ENCODE measurements around the gene PPP1R15A. TPM values are rescaled to one million over a fixed set of nuclear protein-coding genes. Genes with fewer than 3 reads are reported as not detected.
"Not testable (repeated sequence)": the region's sequence is repeated elsewhere in the genome, so short reads cannot be mapped to it uniquely, and the experiment has no call there.

Gene PPP1R15A
- polyA plus RNA-seq, 1 donor from 2014 or later: 73.6 TPM

DNA sequence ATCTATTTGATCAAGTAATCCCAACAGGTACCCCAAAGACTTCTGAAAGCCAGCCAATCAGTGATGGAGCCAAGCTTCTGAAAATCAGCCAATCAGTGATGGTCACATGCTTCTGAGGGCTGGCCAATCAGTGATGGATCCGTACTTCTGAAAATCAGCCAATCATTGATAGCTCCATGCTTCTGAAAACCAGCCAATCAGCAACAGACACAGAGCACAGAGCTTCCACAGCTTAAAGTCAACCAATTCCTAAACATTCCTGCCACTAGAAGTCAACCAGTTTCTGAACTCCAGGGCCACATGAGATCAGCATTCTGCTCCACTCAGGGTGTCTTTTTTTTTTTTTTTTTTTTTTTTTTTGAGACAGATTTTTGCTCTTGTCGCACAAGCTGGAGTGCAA lies 27.7 kb upstream of the PPP1R15A start:
- no peaks in the 10 kb centered on the region for H3K9me2 ChIP-seq (ENCODE audit: insufficient read depth, low read length)
- TF ChIP-seq, protein P1, sequence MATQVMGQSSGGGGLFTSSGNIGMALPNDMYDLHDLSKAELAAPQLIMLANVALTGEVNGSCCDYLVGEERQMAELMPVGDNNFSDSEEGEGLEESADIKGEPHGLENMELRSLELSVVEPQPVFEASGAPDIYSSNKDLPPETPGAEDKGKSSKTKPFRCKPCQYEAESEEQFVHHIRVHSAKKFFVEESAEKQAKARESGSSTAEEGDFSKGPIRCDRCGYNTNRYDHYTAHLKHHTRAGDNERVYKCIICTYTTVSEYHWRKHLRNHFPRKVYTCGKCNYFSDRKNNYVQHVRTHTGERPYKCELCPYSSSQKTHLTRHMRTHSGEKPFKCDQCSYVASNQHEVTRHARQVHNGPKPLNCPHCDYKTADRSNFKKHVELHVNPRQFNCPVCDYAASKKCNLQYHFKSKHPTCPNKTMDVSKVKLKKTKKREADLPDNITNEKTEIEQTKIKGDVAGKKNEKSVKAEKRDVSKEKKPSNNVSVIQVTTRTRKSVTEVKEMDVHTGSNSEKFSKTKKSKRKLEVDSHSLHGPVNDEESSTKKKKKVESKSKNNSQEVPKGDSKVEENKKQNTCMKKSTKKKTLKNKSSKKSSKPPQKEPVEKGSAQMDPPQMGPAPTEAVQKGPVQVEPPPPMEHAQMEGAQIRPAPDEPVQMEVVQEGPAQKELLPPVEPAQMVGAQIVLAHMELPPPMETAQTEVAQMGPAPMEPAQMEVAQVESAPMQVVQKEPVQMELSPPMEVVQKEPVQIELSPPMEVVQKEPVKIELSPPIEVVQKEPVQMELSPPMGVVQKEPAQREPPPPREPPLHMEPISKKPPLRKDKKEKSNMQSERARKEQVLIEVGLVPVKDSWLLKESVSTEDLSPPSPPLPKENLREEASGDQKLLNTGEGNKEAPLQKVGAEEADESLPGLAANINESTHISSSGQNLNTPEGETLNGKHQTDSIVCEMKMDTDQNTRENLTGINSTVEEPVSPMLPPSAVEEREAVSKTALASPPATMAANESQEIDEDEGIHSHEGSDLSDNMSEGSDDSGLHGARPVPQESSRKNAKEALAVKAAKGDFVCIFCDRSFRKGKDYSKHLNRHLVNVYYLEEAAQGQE (IDR thresholded peaks at IDR 0.05; ENCODE audit: borderline replicate concordance): no peak
- no peak for TF ChIP-seq EP300 (conservative IDR thresholded peaks at IDR 0.05; ENCODE audit: poor library complexity, severe bottlenecking)
- no peak for TF ChIP-seq RAD21 (conservative IDR thresholded peaks at IDR 0.05)
- TF ChIP-seq POLR2AphosphoS5 (IDR thresholded peaks at IDR 0.05): no peak
- no peak for TF ChIP-seq SMC3 (conservative IDR thresholded peaks at IDR 0.05; ENCODE audit: poor library complexity)
- no peak for TF ChIP-seq MXI1 (conservative IDR thresholded peaks at IDR 0.05; ENCODE audit: poor library complexity, severe bottlenecking)
- TF ChIP-seq TAF1 (IDR thresholded peaks at IDR 0.05; ENCODE audit: low read depth): no peak
- TF ChIP-seq, protein P2, sequence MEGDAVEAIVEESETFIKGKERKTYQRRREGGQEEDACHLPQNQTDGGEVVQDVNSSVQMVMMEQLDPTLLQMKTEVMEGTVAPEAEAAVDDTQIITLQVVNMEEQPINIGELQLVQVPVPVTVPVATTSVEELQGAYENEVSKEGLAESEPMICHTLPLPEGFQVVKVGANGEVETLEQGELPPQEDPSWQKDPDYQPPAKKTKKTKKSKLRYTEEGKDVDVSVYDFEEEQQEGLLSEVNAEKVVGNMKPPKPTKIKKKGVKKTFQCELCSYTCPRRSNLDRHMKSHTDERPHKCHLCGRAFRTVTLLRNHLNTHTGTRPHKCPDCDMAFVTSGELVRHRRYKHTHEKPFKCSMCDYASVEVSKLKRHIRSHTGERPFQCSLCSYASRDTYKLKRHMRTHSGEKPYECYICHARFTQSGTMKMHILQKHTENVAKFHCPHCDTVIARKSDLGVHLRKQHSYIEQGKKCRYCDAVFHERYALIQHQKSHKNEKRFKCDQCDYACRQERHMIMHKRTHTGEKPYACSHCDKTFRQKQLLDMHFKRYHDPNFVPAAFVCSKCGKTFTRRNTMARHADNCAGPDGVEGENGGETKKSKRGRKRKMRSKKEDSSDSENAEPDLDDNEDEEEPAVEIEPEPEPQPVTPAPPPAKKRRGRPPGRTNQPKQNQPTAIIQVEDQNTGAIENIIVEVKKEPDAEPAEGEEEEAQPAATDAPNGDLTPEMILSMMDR (IDR thresholded peaks at IDR 0.05; ENCODE audit: poor library complexity, severe bottlenecking): no peak
- TF ChIP-seq EZH2 (IDR thresholded peaks at IDR 0.05; ENCODE audit: borderline replicate concordance, insufficient read depth, low read length, poor library complexity, severe bottlenecking): no peak
- no peak overlapping the region for H3K27ac ChIP-seq (ENCODE audit: low read length)
- H3F3A ChIP-seq (ENCODE audit: insufficient read depth, low read length, poor library complexity, severe bottlenecking): no peaks in the 10 kb centered on the region
- no peak overlapping the region for H3K9ac ChIP-seq (ENCODE audit: low read length)
- no peaks in the 10 kb centered on the region for H3K27me3 ChIP-seq (ENCODE audit: insufficient read depth, low read depth, low read length)
- no peak overlapping the region for H3K4me2 ChIP-seq (ENCODE audit: low read length)
- H4K20me1 ChIP-seq (ENCODE audit: insufficient read depth): no peaks in the 10 kb centered on the region
- H2AFZ ChIP-seq (ENCODE audit: low read depth, low read length): no peak overlapping the region
- H3K4me3 ChIP-seq (ENCODE audit: low read length): no peak overlapping the region
- no peaks in the 10 kb centered on the region for H3K36me3 ChIP-seq (ENCODE audit: insufficient read depth, low read length)
- no peaks in the 10 kb centered on the region for H3K9me3 ChIP-seq (ENCODE audit: low read length)
- no peaks in the 10 kb centered on the region for H3K79me2 ChIP-seq (replicated peaks; ENCODE audit: insufficient read depth, low read length)

DNA sequence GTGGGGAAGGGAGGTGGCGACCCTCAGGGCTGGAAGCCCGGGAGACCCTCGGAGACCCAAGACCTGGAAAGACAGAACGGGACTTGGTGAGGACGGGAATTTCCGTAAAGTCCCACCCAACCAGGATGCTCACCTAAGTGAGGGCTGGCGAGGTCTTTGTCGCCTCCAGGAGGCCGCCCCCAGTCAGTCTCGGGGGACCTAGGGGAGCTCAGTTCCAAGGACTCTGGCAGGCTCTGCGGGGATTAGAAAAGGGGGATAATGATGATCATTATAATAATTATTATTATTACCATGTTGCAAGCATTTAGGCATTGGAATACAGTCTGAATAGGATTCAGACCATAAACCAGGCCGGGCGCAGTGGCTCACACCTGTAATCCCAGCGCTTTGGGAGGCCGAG lies 26.8 kb upstream of the PPP1R15A start:
- no peaks in the 10 kb centered on the region for H3K79me2 ChIP-seq (replicated peaks; ENCODE audit: insufficient read depth, low read length)
- no peak overlapping the region for H3K4me3 ChIP-seq (ENCODE audit: low read length)
- no peak overlapping the region for H2AFZ ChIP-seq (ENCODE audit: low read depth, low read length)
- H3K27ac ChIP-seq (ENCODE audit: low read length): no peak overlapping the region
- H3F3A ChIP-seq (ENCODE audit: insufficient read depth, low read length, poor library complexity, severe bottlenecking): no peaks in the 10 kb centered on the region
- no peak overlapping the region for H3K9ac ChIP-seq (ENCODE audit: low read length)
- H3K9me3 ChIP-seq (ENCODE audit: low read length): no peaks in the 10 kb centered on the region
- no peak for TF ChIP-seq EZH2 (IDR thresholded peaks at IDR 0.05; ENCODE audit: borderline replicate concordance, insufficient read depth, low read length, poor library complexity, severe bottlenecking)
- TF ChIP-seq RAD21 (conservative IDR thresholded peaks at IDR 0.05): no peak
- TF ChIP-seq, protein P1 (IDR thresholded peaks at IDR 0.05; ENCODE audit: borderline replicate concordance): no peak
- TF ChIP-seq, protein P2 (IDR thresholded peaks at IDR 0.05; ENCODE audit: poor library complexity, severe bottlenecking): no peak
- TF ChIP-seq TAF1 (IDR thresholded peaks at IDR 0.05; ENCODE audit: low read depth): no peak
- TF ChIP-seq POLR2AphosphoS5 (IDR thresholded peaks at IDR 0.05): no peak
- TF ChIP-seq EP300 (conservative IDR thresholded peaks at IDR 0.05; ENCODE audit: poor library complexity, severe bottlenecking): no peak
- TF ChIP-seq SMC3 (conservative IDR thresholded peaks at IDR 0.05; ENCODE audit: poor library complexity): no peak
- no peak for TF ChIP-seq MXI1 (conservative IDR thresholded peaks at IDR 0.05; ENCODE audit: poor library complexity, severe bottlenecking)
- H4K20me1 ChIP-seq (ENCODE audit: insufficient read depth): no peaks in the 10 kb centered on the region
- H3K9me2 ChIP-seq (ENCODE audit: insufficient read depth, low read length): no peaks in the 10 kb centered on the region
- H3K36me3 ChIP-seq (ENCODE audit: insufficient read depth, low read length): no peaks in the 10 kb centered on the region
- H3K4me2 ChIP-seq (ENCODE audit: low read length): no peak overlapping the region
- no peaks in the 10 kb centered on the region for H3K27me3 ChIP-seq (ENCODE audit: insufficient read depth, low read depth, low read length)

DNA sequence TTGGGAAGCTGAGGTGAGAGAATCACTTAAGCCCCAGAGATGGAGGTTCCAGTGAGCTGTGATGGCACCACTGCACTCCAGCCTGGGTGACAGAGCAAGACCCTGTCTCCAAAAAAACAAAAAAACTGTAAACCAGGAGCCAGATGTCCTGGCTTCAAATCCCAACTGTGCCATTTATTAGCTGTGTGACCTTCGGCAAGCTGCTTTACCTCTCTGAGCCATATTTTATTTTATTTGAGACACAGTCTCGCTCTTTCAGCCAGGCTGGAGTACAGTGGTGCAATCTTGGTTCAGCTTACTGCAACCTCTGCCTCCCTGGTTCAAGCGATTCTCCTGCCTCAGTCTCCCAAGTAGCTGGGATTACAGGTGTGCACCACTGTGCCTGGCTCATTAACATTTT lies 25.6 kb upstream of the PPP1R15A start:
- H3K4me3 ChIP-seq (ENCODE audit: low read length); H3K9ac ChIP-seq (ENCODE audit: low read length): not testable (repeated sequence)

More for the DNA sequence above, 25.6 kb upstream of the PPP1R15A start:
- H3K36me3 ChIP-seq (ENCODE audit: insufficient read depth, low read length); H3K27ac ChIP-seq (ENCODE audit: low read length); H3K9me3 ChIP-seq (ENCODE audit: low read length); H3K9me2 ChIP-seq (ENCODE audit: insufficient read depth, low read length); H3K27me3 ChIP-seq (ENCODE audit: insufficient read depth, low read depth, low read length); H3F3A ChIP-seq (ENCODE audit: insufficient read depth, low read length, poor library complexity, severe bottlenecking); H4K20me1 ChIP-seq (ENCODE audit: insufficient read depth); H2AFZ ChIP-seq (ENCODE audit: low read depth, low read length); H3K79me2 ChIP-seq (replicated peaks; ENCODE audit: insufficient read depth, low read length); H3K4me2 ChIP-seq (ENCODE audit: low read length): not testable (repeated sequence)

All from neural cell (in vitro differentiated cells).